Coronary artery (tissue), 2 donors: ENCODE measurements around the gene HOXB7.

Experiments used
- DNase-seq: peaks from one replicate; pipeline ENCODE4 v3.0.0-alpha.2; 2017; ENCODE audit warnings: low spot score
- H3K27ac ChIP-seq, 2 donors: fragments of 200-600 bp; sonication (generic); one replicate each; pipeline ENCODE4 v1.5.1; 2016 to 2019
- H3K4me3 ChIP-seq: fragments of 200-600 bp; sonication (generic); 2 replicates; pipeline ENCODE4 v1.5.1; 2016; ENCODE audit warnings: mild to moderate bottlenecking, moderate library complexity
- CTCF ChIP-seq: fragments of 200-600 bp; sonication (generic); IDR thresholded peaks from one replicate; pipeline ENCODE4 v1.5.1; 2019; ENCODE audit warnings: antibody characterized with exemption

HOXB7 gene

GRCh38 chr17:48604770-48605329 is 6.0 kb downstream of the HOXB7 start, which contains the start of gene HOXB6:
Gene HOXB6, minus strand, starts transcription at chr17:48604986. Its CDS starts 6,836 bp downstream, at chr17:48598150.
- Histone ChIP-seq H3K4me3 (no peak within 1 kb of the TSS), H3K27ac (no peak within 1 kb of the TSS)
- TF ChIP-seq CTCF: no peak
- no peak for DNase-seq

- TF ChIP-seq CTCF: no peak
- DNase-seq: no peak
- no peak overlapping the region for H3K4me3 ChIP-seq
- H3K27ac ChIP-seq: no peak overlapping the region
Measured at GRCh38 chr17:48603959-48604769, 6.7 kb downstream of the HOXB7 start.

GRCh38 chr17:48601539-48602425 is 9.0 kb downstream of the HOXB7 start:
- H3K27ac ChIP-seq: no peak overlapping the region
- H3K4me3 ChIP-seq: no peak overlapping the region
- DNase-seq: no peak
- no peak for TF ChIP-seq CTCF

GRCh38 chr17:48601207-48601538 is 9.6 kb downstream of the HOXB7 start:
- TF ChIP-seq CTCF: no peak
- DNase-seq: no peak
- no peak overlapping the region for H3K27ac ChIP-seq
- no peak overlapping the region for H3K4me3 ChIP-seq

- Histone ChIP-seq H3K4me3 (no peak overlapping the region), H3K27ac (no peak overlapping the region)
- TF ChIP-seq CTCF: no peak
- DNase-seq: no peak
Measured at GRCh38 chr17:48600244-48601098, 10.3 kb downstream of the HOXB7 start.

GRCh38 chr17:48599354-48599753 is 11.5 kb downstream of the HOXB7 start:
- Histone ChIP-seq H3K27ac (no peak overlapping the region), H3K4me3 (no peak overlapping the region)
- DNase-seq: no peak
- TF ChIP-seq CTCF: no peak
